Adrenal gland (tissue), 12 donors: ENCODE measurements around the gene SCGB1A1. TPM values are rescaled to one million over a fixed set of nuclear protein-coding genes. Genes with fewer than 3 reads are reported as not detected.
A peak's percentile ranks its signal among the peaks of the same experiment; 100 is the strongest.

Experiments used
- DNase-seq, 7 donors: peaks; one replicate each; pipeline ENCODE4 v3.0.0-alpha.2; 2019 to 2020
- H3K27ac ChIP-seq, 5 donors: fragments of 200-600 bp; sonication (generic) in 4 of 5; 1 replicate in 3 of 5; 2 replicates in 2 of 5; pipeline versions ENCODE4 v1.5.1 to v1.8.0; 2016 to 2020; ENCODE audit warnings: mild to moderate bottlenecking in 1 of 5
- H3K27me3 ChIP-seq: fragments of 200-600 bp; 2 replicates; pipeline ENCODE4 v1.8.0; 2021
- H3K36me3 ChIP-seq, 2 donors: fragments of 200-600 bp; replicated peaks in 1 of 2; 1 replicate in 1 of 2; 2 replicates in 1 of 2; pipeline versions ENCODE4 v1.5.1 to v1.8.0; 2018 to 2022
- H3K4me1 ChIP-seq, 2 donors: fragments of 200-600 bp; replicated peaks in 1 of 2; 1 replicate in 1 of 2; 2 replicates in 1 of 2; pipeline versions ENCODE4 v1.5.1 to v1.8.0; 2018 to 2021
- H3K4me3 ChIP-seq, 4 donors: fragments of 200-600 bp; sonication (generic) in 3 of 4; one replicate each; pipeline ENCODE4 v1.5.1; 2016 to 2018
- H3K9me3 ChIP-seq, 3 donors: fragments of 200-600 bp; sonication (generic) in 1 of 3; replicated peaks in 1 of 3; 1 replicate in 2 of 3; 2 replicates in 1 of 3; pipeline versions ENCODE4 v1.5.1 to v1.8.0; 2016 to 2021
- CTCF ChIP-seq, 6 experiments: fragments of 450-650 bp in 4 of 6; fragments of 200-600 bp in 2 of 6; sonication (generic) in 1 of 6; IDR thresholded peaks; 1 replicate in 5 of 6; 2 replicates in 1 of 6; pipeline versions ENCODE4 v1.5.1 to v1.8.0; 2016 to 2021; ENCODE audit warnings: antibody characterized with exemption in 6 of 6, mild to moderate bottlenecking in 2 of 6, moderate library complexity in 1 of 6
- POLR2A ChIP-seq, 2 donors: fragments of 450-650 bp; IDR thresholded peaks; one replicate each; pipeline ENCODE4 v1.6.1; 2017; ENCODE audit warnings: antibody characterized with exemption in 2 of 2, mild to moderate bottlenecking in 2 of 2, moderate library complexity in 1 of 2
- WGBS, 4 donors: extraction: QIAGEN DNeasy Blood & Tissue Kit in 2 of 4; methylation state at CpG; one replicate each; pipeline versions ENCODE4 v1.1.5 to v1.1.7; 2013 to 2017; 5-methylcytosine and 5-hydroxymethylcytosine counted together
- intact Hi-C, 2 donors: fragments of 100-400 bp; cut with DNase I; formaldehyde crosslinking; loops; one replicate each; pipeline versions ENCODE4 v1.14.1 to v1.15.0; 2022 to 2023
- polyA plus RNA-seq, 3 donors: library from polyadenylated mRNA; stranded (reverse); fragments of 200-250 nt in 2 of 3; fragments of 350-450 nt in 1 of 3; fragmentation: Illumina TruSeq in 1 of 3; extraction: RNeasy Lipid Tissue Mini Kit (QIAGEN cat#74804) in 1 of 3; gene quantifications; one replicate each; pipeline ENCODE4 v1.2.3, GENCODE V29; 2013 to 2014
- total RNA-seq, 9 donors: library from RNA; depleted of rRNA in 4 of 9; stranded (reverse); fragments of >200 nt in 4 of 9; fragments of 120-200 nt in 1 of 9; fragmentation: NEBNext Ultra II Directional in 1 of 9; extraction: Animal tissue kit (Norgen Biotek cat#: 25700) in 1 of 9; gene quantifications; one replicate each; pipeline versions ENCODE4 v1.1.0 to v1.2.4, GENCODE V29; 2013 to 2023
- donor health status: healthy with polysubstance abuse.
- donor health status: Bipolar disorder and iron deficiency.
- donor health status: DM: yes; HTN: yes; CAD: no.
- donor health status: DM: no; HTN: no; CAD: no.
- donor health status: DM: no; HTN: no; CAD: no.
- donor health status: DM: yes; HTN: yes; CAD: no.

SCGB1A1 gene
- total and polyA plus RNA-seq, 12 donors, result 1.5 to 3.1 (median 1.7) TPM; not detected in 9

- H3K4me1 ChIP-seq, result peaks cover 0 to 13% of the 10 kb centered on the region in 2 donors
- no peaks in the 10 kb centered on the region for H3K36me3 ChIP-seq
- DNase-seq, result no peak
- WGBS, 4 donors, result 73 to 84% (median 80%) methylated on average over 15 to 16 of the region's 16 CpGs
- intact Hi-C loops, result no loop called here
- H3K4me3 ChIP-seq, result no peak overlapping the region
- H3K27me3 ChIP-seq, result no peaks in the 10 kb centered on the region
- no peaks in the 10 kb centered on the region for H3K9me3 ChIP-seq
- H3K27ac ChIP-seq, result no peak overlapping the region
- TF ChIP-seq POLR2A (IDR thresholded peaks at IDR 0.05) (no peak), CTCF (IDR thresholded peaks at IDR 0.05) (no peak)
Measured at GRCh38 chr11:62391642-62392425, 27.0 kb upstream of the SCGB1A1 start.

GRCh38 chr11:62392506-62392905 is 26.3 kb upstream of the SCGB1A1 start:
- no peak for TF ChIP-seq POLR2A (IDR thresholded peaks at IDR 0.05)
- no peak for TF ChIP-seq CTCF (IDR thresholded peaks at IDR 0.05)
- no peak for DNase-seq
- H3K4me1 ChIP-seq, result peaks cover 0 to 13% of the 10 kb centered on the region in 2 donors
- H3K4me3 ChIP-seq, result no peak overlapping the region
- no peaks in the 10 kb centered on the region for H3K36me3 ChIP-seq
- intact Hi-C loops, result no loop called here
- no peaks in the 10 kb centered on the region for H3K9me3 ChIP-seq
- 65 to 82% (median 75%) methylated on average over 3 of the region's 3 CpGs for WGBS, 4 donors
- no peak overlapping the region for H3K27ac ChIP-seq
- H3K27me3 ChIP-seq, result no peaks in the 10 kb centered on the region

- DNase-seq, result no peak
- Histone ChIP-seq H3K4me1 (peaks cover 0 to 16% of the 10 kb centered on the region in 2 donors), H3K9me3 (no peaks in the 10 kb centered on the region), H3K27me3 (no peaks in the 10 kb centered on the region), H3K27ac (peak overlapping the region in 1 of 5 donors; percentile 6), H3K36me3 (no peaks in the 10 kb centered on the region), H3K4me3 (no peak overlapping the region)
- no peak for TF ChIP-seq POLR2A (IDR thresholded peaks at IDR 0.05)
- no peak for TF ChIP-seq CTCF (IDR thresholded peaks at IDR 0.05)
- intact Hi-C loops, result no loop called here
- 45 to 54% (median 49%) methylated on average over 12 of the region's 12 CpGs for WGBS, 4 donors
Measured at GRCh38 chr11:62393061-62393611, 25.7 kb upstream of the SCGB1A1 start.

- no peaks in the 10 kb centered on the region for H3K9me3 ChIP-seq
- intact Hi-C loops, result no loop called here
- no peak for DNase-seq
- H3K4me3 ChIP-seq, result no peak overlapping the region
- TF ChIP-seq POLR2A (IDR thresholded peaks at IDR 0.05) (no peak), CTCF (IDR thresholded peaks at IDR 0.05) (no peak)
- no peaks in the 10 kb centered on the region for H3K36me3 ChIP-seq
- WGBS, 4 donors, result 47 to 63% (median 60%) methylated on average over 5 of the region's 5 CpGs
- no peaks in the 10 kb centered on the region for H3K27me3 ChIP-seq
- H3K4me1 ChIP-seq, result peaks cover 0 to 19% of the 10 kb centered on the region in 2 donors
- no peak overlapping the region for H3K27ac ChIP-seq
Measured at GRCh38 chr11:62393735-62394134, 25.1 kb upstream of the SCGB1A1 start.
